Peyer's patch (tissue), 4 donors: Measurements from ENCODE around the gene ACTG2.

Source experiments
- CTCF ChIP-seq, 6 experiments: fragments of 450-650 bp in 4 of 6; fragments of 200-600 bp in 2 of 6; sonication (generic) in 1 of 6; IDR thresholded peaks; one replicate each; pipeline ENCODE4 v1.5.1; 2017 to 2019; ENCODE audit warnings: antibody characterized with exemption in 6 of 6, mild to moderate bottlenecking in 3 of 6, moderate library complexity in 1 of 6
- POLR2A ChIP-seq, 2 donors: fragments of 450-650 bp; IDR thresholded peaks; one replicate each; pipeline ENCODE4 v1.5.1; 2017; ENCODE audit warnings: antibody characterized with exemption in 2 of 2, mild to moderate bottlenecking in 2 of 2, moderate library complexity in 2 of 2

DNA sequence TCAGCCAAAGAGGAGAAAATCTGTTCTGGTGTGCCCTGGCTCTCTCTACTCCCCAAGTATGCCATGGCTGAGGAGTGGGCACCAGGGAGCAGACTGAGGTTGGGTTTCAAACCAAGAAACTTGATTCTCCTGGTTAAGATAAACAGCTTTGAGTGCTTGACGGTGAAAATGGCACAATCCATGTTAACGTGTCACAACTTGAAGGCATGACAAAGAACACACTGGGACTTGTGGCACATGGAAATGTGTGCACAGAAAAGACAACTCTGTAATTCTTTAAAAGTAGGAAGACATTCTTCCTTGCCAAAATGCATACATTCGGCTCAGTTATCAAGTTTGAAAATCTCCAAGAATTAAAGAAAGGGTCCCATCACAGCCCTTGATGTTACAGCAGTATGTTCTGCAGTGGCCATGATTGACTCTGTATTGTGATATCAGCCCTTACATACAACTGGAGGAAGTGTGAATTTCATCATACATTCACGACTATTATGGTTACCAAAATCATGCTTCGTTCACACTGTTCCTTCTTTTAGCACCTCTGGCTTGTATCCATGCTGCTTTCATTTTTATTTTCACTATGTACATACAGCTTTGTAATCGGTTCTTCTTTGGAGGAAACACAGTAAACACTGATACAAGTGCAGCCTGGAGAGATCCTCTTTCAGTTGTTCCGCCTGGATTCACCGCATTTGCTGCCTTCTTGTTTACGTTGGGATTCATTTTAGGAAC lies 15.6 kb upstream of the ACTG2 start:
- no peak for TF ChIP-seq CTCF (IDR thresholded peaks at IDR 0.05)
- no peak for TF ChIP-seq POLR2A (IDR thresholded peaks at IDR 0.05)
